Common myeloid progenitor, CD34-positive (primary cell): ENCODE data around the gene LMCD1.

Source experiments
- CTCF ChIA-PET: fragments of 350-600 bp; sonication (Branson Sonifier 250); formaldehyde crosslinking; loops from one replicate; lab custom pipeline; 2021; ENCODE audit warnings: antibody characterized with exemption; lab: Charles Lee
- POLR2A ChIA-PET: fragments of 350-600 bp; sonication (Branson Sonifier 250); formaldehyde crosslinking; loops from one replicate; lab custom pipeline; 2021; ENCODE audit warnings: antibody characterized with exemption; lab: Charles Lee
- DNase-seq, 3 donors: peaks; one replicate each; pipeline versions ENCODE4 v3.0.0 to v3.0.0-alpha.2; 2013
- H3K27ac ChIP-seq, 2 experiments: 1 replicate in 1 of 2; 2 replicates in 1 of 2; pipeline ENCODE4 v1.7.0; 2013; ENCODE audit warnings: inconsistent platforms in 2 of 2, low read length in 2 of 2, mild to moderate bottlenecking in 2 of 2, low read depth in 1 of 2, moderate library complexity in 1 of 2; ENCODE audit not compliant: severe bottlenecking in 2 of 2, insufficient read depth in 1 of 2, poor library complexity in 1 of 2
- H3K27me3 ChIP-seq, 5 experiments: replicated peaks in 2 of 5; 1 replicate in 3 of 5; 2 replicates in 2 of 5; pipeline versions ENCODE4 v1.6.1 to v1.7.0; 2013; ENCODE audit warnings: low read length in 4 of 5, mild to moderate bottlenecking in 2 of 5, moderate library complexity in 2 of 5, inconsistent platforms in 1 of 5; ENCODE audit not compliant: insufficient read depth in 5 of 5, control insufficient read depth in 4 of 5
- H3K36me3 ChIP-seq, 4 experiments: 1 replicate in 2 of 4; 2 replicates in 2 of 4; pipeline versions ENCODE4 v1.6.1 to v1.7.0; 2013; ENCODE audit warnings: low read length in 3 of 4, control low read depth in 1 of 4, mild to moderate bottlenecking in 1 of 4; ENCODE audit not compliant: control insufficient read depth in 4 of 4, insufficient read depth in 4 of 4
- H3K4me1 ChIP-seq, 4 experiments: 1 replicate in 3 of 4; 2 replicates in 1 of 4; pipeline versions ENCODE4 v1.6.1 to v1.7.1; 2013; ENCODE audit warnings: low read length in 3 of 4, mild to moderate bottlenecking in 3 of 4, control low read depth in 1 of 4, inconsistent platforms in 1 of 4, moderate library complexity in 1 of 4; ENCODE audit not compliant: control insufficient read depth in 4 of 4, insufficient read depth in 4 of 4; ENCODE audit errors: control extremely low read depth in 1 of 4
- H3K4me3 ChIP-seq, 7 experiments: 1 replicate in 4 of 7; 2 replicates in 3 of 7; pipeline versions ENCODE4 v1.5.1 to v1.7.0; 2013; ENCODE audit warnings: mild to moderate bottlenecking in 7 of 7, low read length in 6 of 7, moderate library complexity in 6 of 7, inconsistent platforms in 2 of 7, low read depth in 2 of 7, control low read depth in 1 of 7; ENCODE audit not compliant: insufficient read depth in 4 of 7, control insufficient read depth in 1 of 7; ENCODE audit errors: extremely low read depth in 1 of 7
- H3K9me3 ChIP-seq, 5 experiments: 1 replicate in 4 of 5; 2 replicates in 1 of 5; pipeline versions ENCODE4 v1.6.1 to v1.7.1; 2013; ENCODE audit warnings: low read length in 4 of 5, mild to moderate bottlenecking in 2 of 5, inconsistent platforms in 1 of 5, low read depth in 1 of 5, moderate library complexity in 1 of 5; ENCODE audit not compliant: control insufficient read depth in 4 of 5, insufficient read depth in 2 of 5; ENCODE audit errors: control extremely low read depth in 1 of 5
- WGBS: methylation state at CpG from one replicate; pipeline ENCODE4 v1.1.5; 2013; ENCODE audit not compliant: insufficient coverage; 5-methylcytosine and 5-hydroxymethylcytosine counted together

The LMCD1 gene

DNA sequence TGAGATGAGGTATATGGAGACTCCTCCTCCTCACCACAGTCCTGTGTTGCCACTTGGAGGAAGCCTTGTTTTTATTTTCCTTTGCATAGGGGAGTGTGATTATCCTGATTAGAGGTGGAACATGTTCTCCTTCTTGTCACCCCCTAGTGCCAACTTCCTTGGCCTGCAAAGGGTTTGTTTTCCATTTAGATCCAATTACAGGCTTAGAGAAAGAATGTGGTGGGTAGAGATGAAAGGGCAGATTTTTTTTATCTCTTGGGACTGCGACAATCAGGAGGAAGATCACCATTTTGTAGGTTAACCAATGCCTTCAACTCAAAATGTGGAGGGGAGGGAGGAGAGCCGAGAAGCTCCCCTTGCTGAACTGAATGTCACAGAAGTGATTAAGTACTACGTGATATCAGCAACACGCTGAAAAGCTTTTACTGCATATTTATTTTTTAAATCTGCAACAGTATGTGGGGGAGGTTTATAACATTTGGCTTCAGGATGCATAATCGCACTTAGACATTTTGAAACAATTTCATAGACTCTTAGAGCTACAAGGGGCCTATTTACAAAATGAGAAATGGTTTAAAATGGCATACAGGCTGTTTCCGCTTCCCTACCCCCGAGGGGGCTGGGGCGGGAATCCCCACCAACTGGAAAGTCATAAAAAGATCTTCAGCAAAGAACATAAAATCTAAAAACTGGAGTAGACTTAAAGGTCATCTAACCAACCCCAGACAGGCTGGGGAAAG, 2.4 kb downstream of the LMCD1 start:
- POLR2A ChIA-PET = no interaction called here
- Histone ChIP-seq H3K27ac (no peak overlapping the region), H3K4me1 (peaks cover 2 to 18% (median 11%) of the 10 kb centered on the region in 4 experiments), H3K36me3 (no peaks in the 10 kb centered on the region), H3K27me3 (no peaks in the 10 kb centered on the region), H3K9me3 (no peaks in the 10 kb centered on the region), H3K4me3 (no peak overlapping the region)
- CTCF ChIA-PET = no interaction called here
- 86% methylated on average over 4 of the region's 8 CpGs for WGBS
- no peak for DNase-seq

DNA sequence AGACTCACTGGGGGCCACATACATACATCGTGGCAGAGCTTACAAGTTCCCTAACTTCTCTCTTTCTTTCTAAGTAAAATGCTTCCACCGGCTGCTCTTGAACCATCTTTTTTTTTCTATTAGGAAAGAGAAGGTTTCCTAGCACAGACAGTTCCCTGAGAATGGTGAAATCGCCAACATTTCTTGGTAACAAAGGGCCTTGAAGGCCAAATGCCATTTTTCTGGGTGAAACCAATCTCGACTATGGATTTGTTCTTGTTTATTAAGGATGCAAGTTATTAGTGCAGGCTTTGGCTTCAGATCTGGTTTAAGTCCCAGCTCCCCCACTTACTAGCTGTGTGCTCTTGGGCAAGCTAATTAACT, 3.0 kb downstream of the LMCD1 start:
- WGBS = 80% methylated on average over 1 of the region's 4 CpGs
- no peak for DNase-seq
- Histone ChIP-seq H3K4me1 (peaks cover 2 to 18% (median 11%) of the 10 kb centered on the region in 4 experiments), H3K27ac (no peak overlapping the region), H3K36me3 (no peaks in the 10 kb centered on the region), H3K9me3 (no peaks in the 10 kb centered on the region), H3K4me3 (no peak overlapping the region), H3K27me3 (no peaks in the 10 kb centered on the region)
- ChIA-PET POLR2A (no interaction called here), CTCF (interaction anchor here (1.5 kb wide), 1 partner anchor 16 kb away, joined by 3 read pairs; no protein-coding TSS in a partner anchor)

DNA sequence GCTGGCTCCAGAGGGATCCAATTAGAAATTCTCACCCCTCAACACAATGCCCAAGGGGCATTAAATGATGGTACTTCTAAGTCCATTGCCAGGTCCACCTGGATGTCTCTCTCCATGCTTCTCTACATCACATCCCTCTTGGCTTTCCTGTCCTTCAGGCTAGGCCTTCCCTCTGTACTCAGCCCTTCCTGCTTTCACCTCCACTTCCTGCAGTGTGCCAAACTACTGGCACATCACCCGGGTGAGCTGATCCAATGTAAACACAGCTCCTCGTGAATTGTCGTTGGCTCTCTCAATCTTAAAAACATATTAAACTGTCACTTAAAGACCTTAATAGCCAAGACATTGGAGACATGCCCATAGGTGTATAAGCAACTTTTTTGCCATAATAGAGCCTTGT, 4.0 kb downstream of the LMCD1 start:
- DNase-seq = no peak
- H3K9me3 ChIP-seq = no peaks in the 10 kb centered on the region
- H3K36me3 ChIP-seq = no peaks in the 10 kb centered on the region
- H3K4me1 ChIP-seq = peaks cover 2 to 18% (median 11%) of the 10 kb centered on the region in 4 experiments
- ChIA-PET POLR2A (no interaction called here), CTCF (interaction anchor here (1.0 to 1.5 kb wide), 3 partner anchors 10 to 143 kb away, joined by 3 to 4 read pairs (median 3); no protein-coding TSS in a partner anchor)
- no peak overlapping the region for H3K27ac ChIP-seq
- H3K27me3 ChIP-seq = no peaks in the 10 kb centered on the region
- no peak overlapping the region for H3K4me3 ChIP-seq
- WGBS = 59% methylated on average over 3 of the region's 3 CpGs

DNA sequence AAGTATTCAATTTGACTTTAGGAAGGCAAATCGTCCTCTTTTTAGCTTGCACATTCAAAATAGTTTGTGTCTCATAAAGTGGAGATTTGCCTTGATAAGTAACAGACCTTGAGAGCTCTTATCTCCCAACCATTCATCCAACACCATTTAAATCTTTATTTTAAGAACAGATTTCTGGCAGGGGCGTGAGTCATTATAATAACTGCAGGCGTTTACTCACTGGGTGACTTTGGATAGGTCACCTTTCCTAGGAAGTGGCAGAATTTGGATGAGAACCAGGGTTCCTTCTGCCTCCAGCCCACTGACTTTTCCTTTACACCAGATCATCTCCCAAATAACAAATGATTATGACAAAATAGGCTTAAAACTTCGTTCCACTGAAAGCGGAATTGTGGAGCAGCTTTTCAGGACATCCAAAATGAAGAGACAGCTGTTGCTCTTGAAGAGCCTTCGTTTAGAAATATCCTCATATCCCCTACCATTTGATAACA, 5.0 kb downstream of the LMCD1 start:
- Histone ChIP-seq H3K36me3 (no peaks in the 10 kb centered on the region), H3K27ac (no peak overlapping the region), H3K4me1 (peaks cover 0 to 10% (median 6%) of the 10 kb centered on the region in 4 experiments), H3K4me3 (no peak overlapping the region), H3K9me3 (no peaks in the 10 kb centered on the region), H3K27me3 (no peaks in the 10 kb centered on the region)
- ChIA-PET CTCF (interaction anchor here (1.1 to 1.5 kb wide), 2 partner anchors 9 to 11 kb away, joined by 3 to 4 read pairs; no protein-coding TSS in a partner anchor), POLR2A (no interaction called here)
- no peak for DNase-seq
- 95% methylated on average over 4 of the region's 6 CpGs for WGBS

DNA sequence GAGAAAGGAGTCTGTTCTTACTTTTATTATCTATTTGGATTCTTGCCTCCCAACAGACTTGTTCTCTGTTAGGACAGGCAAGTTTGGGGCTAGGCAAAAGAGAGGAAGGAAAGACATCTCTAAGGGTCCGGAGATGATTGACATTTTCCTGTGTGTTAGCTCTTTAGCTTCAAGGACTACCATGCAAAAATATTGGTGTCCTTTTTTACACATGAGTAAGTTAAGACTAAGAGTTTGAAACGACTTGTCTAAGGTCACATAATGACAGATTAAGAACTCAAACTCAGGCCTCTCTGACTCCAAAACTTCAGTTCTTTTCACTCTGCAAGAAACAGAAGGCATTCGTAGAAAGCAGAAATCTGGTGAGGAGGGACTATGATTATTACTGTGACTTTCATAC, 5.9 kb downstream of the LMCD1 start:
- POLR2A ChIA-PET = no interaction called here
- CTCF ChIA-PET = interaction anchor here (1.1 kb wide), 1 partner anchor 8 kb away, joined by 3 read pairs; no protein-coding TSS in a partner anchor
- 60% methylated on average over 1 of the region's 3 CpGs for WGBS
- no peak for DNase-seq
- H3K4me1 ChIP-seq = peaks cover 0 to 4% (median 1%) of the 10 kb centered on the region in 4 experiments
- H3K27ac ChIP-seq = no peak overlapping the region
- no peaks in the 10 kb centered on the region for H3K9me3 ChIP-seq
- no peaks in the 10 kb centered on the region for H3K36me3 ChIP-seq
- no peak overlapping the region for H3K4me3 ChIP-seq
- no peaks in the 10 kb centered on the region for H3K27me3 ChIP-seq

DNA sequence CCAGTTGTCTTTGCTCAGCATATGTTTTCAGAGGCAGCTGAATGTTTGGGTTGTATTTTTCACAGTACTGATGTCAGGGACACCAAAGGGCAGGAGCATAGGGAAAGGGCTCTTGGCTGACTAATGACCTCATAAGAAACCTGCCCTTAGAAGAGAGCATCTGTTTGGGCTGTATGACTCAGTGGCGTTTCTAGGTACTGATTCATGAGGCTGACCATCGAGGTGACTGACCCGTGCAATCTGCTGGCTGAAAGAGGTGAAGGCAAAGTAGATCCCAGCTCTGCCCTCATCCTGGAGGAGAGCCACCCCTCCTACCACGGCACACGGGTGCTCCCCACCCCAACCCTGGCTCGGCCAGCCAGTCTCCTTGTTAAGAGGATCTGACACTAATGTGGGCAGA, 8.3 kb downstream of the LMCD1 start:
- DNase-seq = no peak
- ChIA-PET POLR2A (no interaction called here), CTCF (no interaction called here)
- Histone ChIP-seq H3K4me1 (no peaks in the 10 kb centered on the region), H3K27me3 (no peaks in the 10 kb centered on the region), H3K36me3 (no peaks in the 10 kb centered on the region), H3K4me3 (no peak overlapping the region), H3K27ac (no peak overlapping the region), H3K9me3 (no peaks in the 10 kb centered on the region)
- WGBS = 100% methylated on average over 3 of the region's 6 CpGs

DNA sequence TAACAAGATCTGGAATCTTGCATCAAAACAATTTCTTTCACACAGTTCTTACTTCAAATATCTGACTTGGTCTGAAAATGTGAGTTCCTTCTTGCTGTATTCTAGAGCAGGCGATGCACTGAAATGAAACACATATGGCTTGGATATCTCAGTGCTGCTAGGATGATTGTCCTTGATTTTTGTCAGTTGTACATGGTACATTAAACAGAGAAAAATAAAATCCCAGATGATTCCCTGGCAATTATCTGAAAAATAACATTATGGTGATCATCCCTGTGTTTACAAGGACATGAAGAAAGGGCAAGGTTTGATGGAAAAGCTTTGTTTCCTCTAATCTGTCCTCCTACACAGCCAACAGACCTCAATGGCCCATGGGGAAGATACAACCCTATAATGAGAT, 10.6 kb downstream of the LMCD1 start:
- WGBS = 100% methylated on average over 1 of the region's 1 CpG
- no peaks in the 10 kb centered on the region for H3K9me3 ChIP-seq
- H3K27me3 ChIP-seq = no peaks in the 10 kb centered on the region
- no peak for DNase-seq
- peaks cover 0 to 3% (median 0%) of the 10 kb centered on the region in 4 experiments for H3K4me1 ChIP-seq
- no peaks in the 10 kb centered on the region for H3K36me3 ChIP-seq
- ChIA-PET POLR2A (no interaction called here), CTCF (interaction anchor here (1.3 kb wide), 1 partner anchor 10 kb away, joined by 3 read pairs; no protein-coding TSS in a partner anchor)
- no peak overlapping the region for H3K4me3 ChIP-seq
- H3K27ac ChIP-seq = no peak overlapping the region
